ENCODE measurements around the gene OR6S1.

Gene OR6S1

GRCh38 chr14:20661197-20661596 is 19.7 kb upstream of the OR6S1 start (continued):
- no peak for TF ChIP-seq CTCF (tag by site-specific recombination; IDR thresholded peaks at IDR 0.05)
- TF ChIP-seq ZNF76 (tag by site-specific recombination; IDR thresholded peaks at IDR 0.05; ENCODE audit: borderline replicate concordance, low read depth), result no peak
- TF ChIP-seq SCRT1 (tag by site-specific recombination; IDR thresholded peaks at IDR 0.05; ENCODE audit: borderline replicate concordance), result no peak
- no peak for TF ChIP-seq ZFP37 (tag by site-specific recombination; IDR thresholded peaks at IDR 0.05)
- no peak for TF ChIP-seq ZNF404 (tag by site-specific recombination; IDR thresholded peaks at IDR 0.05)
- TF ChIP-seq ZBTB1 (tag by site-specific recombination; IDR thresholded peaks at IDR 0.05), result no peak
- no peak for TF ChIP-seq ZNF48 (tag by site-specific recombination; IDR thresholded peaks at IDR 0.05)
- TF ChIP-seq ZEB2 (tag by site-specific recombination; IDR thresholded peaks at IDR 0.05), result no peak
- no peak for TF ChIP-seq ZNF366 (tag by site-specific recombination; conservative IDR thresholded peaks at IDR 0.05)

- Histone ChIP-seq H3K27ac (ENCODE audit: extremely low read depth, low read depth, low read length) (no peak overlapping the region), H3K9me3 (ENCODE audit: control insufficient read depth, insufficient read depth, low read depth, low read length) (no peaks in the 10 kb centered on the region), H3K36me3 (ENCODE audit: control insufficient read depth in 2 of 2, insufficient read depth in 1 of 2, low read length in 2 of 2) (no peaks in the 10 kb centered on the region), H3K4me1 (ENCODE audit: control insufficient read depth, insufficient read depth, low read length) (no peaks in the 10 kb centered on the region), H3K4me3 (ENCODE audit: low read depth, low read length) (no peak overlapping the region)
- CTCF ChIA-PET, result interaction anchor here (4.1 kb wide), 1 partner anchor 31 kb away, joined by 21 read pairs; no protein-coding TSS in a partner anchor
- no peak for TF ChIP-seq ZNF560 (tag by site-specific recombination; IDR thresholded peaks at IDR 0.05; ENCODE audit: borderline replicate concordance)
- no peak for TF ChIP-seq REST (tag by site-specific recombination; IDR thresholded peaks at IDR 0.05)
- no peak for TF ChIP-seq PRDM6 (tag by site-specific recombination; IDR thresholded peaks at IDR 0.05)
- no peak for TF ChIP-seq ZNF704 (tag by site-specific recombination; IDR thresholded peaks at IDR 0.05)
- no peak for TF ChIP-seq KLF1 (tag by site-specific recombination; IDR thresholded peaks at IDR 0.05)
- TF ChIP-seq ZNF514 (tag by site-specific recombination; IDR thresholded peaks at IDR 0.05), result no peak
- no peak for TF ChIP-seq ZFP3 (tag by site-specific recombination; IDR thresholded peaks at IDR 0.05; ENCODE audit: low read depth)
- no peak for TF ChIP-seq ZNF416 (tag by site-specific recombination; IDR thresholded peaks at IDR 0.05)
- TF ChIP-seq ZNF658 (tag by site-specific recombination; IDR thresholded peaks at IDR 0.05), result no peak
- no peak for TF ChIP-seq ZBTB11 (tag by site-specific recombination; conservative IDR thresholded peaks at IDR 0.05; ENCODE audit: low read depth)
- no peak for TF ChIP-seq ZNF214 (tag by site-specific recombination; IDR thresholded peaks at IDR 0.05; ENCODE audit: borderline replicate concordance)
- TF ChIP-seq ZNF23 (tag by site-specific recombination; IDR thresholded peaks at IDR 0.05; ENCODE audit: borderline replicate concordance), result no peak
- TF ChIP-seq PBX3 (CRISPR knock-in tag; IDR thresholded peaks at IDR 0.05), result no peak
- POLR2A ChIA-PET, result interaction anchor here (0.8 kb wide), 1 partner anchor 22 kb away, joined by 3 read pairs; no protein-coding TSS in a partner anchor
These were observed 18.4 kb upstream of the OR6S1 start for GRCh38 chr14:20659813-20660395.

All from HEK293 (cell line).